A204.1 (cell line): ENCODE measurements around the gene LRMDA.

ENCODE experiments used
- FAIRE-seq: peaks from 2 replicates; lab custom pipeline; 2012; peaks lifted over from hg19 to GRCh38; lab: Jason Lieb, UNC

The LRMDA gene

DNA sequence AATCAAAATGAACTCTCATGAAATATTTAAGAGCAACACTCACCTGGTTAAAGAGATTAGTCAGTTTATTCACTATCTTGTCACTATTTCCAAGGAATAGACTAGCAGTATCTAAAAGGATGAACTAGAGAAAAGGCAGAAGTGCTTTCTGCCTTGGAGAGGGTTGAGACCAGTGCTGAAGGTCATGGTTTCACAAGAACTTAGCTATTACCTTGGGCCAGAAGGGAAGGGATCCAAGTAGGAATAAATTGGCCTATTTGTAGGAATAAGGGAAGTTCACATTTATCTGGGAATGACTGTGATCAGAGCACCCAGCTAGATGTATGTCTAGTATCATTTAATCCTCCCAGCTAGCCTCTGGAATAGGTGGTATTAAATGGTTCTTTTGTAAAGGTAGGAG is 347.2 kb downstream of the LRMDA start:
- no peak for FAIRE-seq

DNA sequence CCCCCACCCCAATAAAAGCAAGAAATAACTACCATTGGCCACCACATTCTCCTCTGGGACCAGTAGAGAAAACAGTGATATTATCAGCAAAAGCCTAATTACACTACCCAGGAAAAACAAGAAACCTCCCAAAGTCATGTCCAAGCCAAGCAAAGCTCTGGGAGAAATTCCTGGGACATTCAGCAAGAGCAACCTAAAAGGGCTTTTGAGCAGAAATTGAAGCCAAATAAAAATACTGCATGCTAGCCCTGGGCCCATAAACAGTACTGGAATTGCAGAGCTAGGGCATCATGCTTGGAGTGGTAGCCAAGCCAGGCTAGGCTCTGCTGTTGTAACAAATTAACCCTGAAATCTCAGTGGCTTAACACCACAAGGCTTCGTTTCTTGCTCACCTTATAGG is 347.9 kb downstream of the LRMDA start:
- no peak for FAIRE-seq

DNA sequence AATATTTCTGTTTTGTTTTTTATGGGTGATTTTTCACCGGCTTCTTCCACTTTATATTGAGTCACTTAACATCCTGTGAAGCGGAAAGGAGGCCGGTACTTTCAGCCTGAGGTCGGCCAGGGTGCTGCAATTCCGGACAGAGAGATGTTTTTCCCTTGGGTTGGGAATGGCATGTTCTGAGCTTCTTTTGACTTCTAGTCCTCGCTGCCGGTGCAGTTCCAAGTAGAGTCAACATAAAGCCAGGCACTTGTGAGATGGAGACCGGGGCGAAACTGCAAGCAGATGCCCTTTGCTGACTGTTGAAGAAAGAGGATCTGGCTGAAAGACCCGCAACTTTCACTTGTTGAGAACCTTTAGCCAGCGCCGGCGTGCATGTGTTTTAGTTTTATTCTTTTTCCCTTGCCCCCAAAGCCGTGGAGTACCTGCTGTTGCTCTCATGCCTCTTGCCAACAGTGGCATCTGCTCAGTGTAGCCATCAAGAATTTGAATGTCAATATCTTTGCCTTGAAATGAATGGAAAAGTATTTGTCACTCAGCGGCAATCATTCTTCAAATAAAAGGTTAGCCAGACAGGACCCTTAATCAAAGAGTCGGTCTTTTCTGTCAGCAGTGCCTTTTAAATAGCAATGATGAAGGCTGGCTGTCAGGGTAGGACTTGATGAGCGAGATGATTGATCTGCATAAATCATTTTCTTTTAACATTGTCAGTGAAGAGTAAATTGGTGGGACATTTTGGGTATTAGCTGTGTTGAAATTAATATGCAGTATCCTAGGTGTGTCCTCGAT is 351.2 kb downstream of the LRMDA start:
- FAIRE-seq, result no peak

DNA sequence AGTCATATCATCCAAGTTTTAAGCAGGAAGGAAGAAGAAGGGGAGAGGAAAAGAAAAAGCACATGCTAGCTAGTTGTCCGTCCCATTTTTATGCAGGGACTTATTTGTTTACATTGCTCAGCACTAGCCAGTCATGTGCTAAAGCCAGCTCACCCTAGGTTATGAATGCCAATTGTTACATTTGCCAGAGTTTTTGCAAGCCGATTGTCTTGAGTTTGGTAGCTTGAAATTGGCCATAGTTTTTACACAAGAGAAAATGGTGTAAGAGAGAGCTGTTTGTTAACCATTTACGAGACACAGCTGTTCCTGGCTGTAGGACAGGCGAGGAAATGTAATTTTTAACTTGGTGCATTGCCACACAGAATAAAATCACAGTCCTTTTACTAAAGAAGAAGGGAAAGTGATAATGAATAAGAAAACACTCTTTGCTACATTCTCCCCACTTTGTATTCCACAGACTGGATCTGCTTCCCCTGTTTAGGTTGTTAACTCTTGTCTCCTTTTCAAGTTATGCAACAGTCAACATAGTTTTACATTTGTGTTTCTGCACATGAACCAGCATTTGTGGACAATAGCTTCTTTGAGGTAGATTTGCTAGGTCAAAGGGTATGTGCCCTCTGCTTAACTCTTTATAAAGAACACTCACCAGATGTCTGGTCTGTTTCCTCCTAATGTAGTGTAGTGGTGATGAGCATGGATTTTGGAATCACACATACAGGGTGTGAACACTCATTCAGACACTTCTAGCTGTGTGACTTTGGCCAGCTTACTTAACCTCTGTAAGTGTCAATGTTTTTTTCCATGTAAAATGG is 357.2 kb downstream of the LRMDA start:
- FAIRE-seq, result no peak

DNA sequence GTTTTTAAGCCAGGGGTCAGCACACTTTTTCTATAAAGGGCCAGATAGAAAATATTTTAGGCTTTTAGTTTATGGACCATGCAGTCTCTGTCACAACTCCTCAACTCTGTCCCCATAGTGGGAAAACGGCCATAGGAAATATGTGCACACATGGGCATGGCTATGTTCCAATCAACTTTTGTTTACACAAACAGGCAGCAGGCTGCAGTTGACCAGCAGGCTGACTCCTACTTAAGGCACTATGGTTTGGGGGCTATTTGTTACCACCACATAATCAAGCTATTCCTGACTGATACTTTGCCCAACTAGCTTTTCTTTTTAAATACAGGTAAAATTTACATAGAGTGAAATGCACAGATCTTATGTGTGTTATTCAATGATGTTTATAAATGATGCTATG is 362.4 kb downstream of the LRMDA start:
- FAIRE-seq, result no peak

DNA sequence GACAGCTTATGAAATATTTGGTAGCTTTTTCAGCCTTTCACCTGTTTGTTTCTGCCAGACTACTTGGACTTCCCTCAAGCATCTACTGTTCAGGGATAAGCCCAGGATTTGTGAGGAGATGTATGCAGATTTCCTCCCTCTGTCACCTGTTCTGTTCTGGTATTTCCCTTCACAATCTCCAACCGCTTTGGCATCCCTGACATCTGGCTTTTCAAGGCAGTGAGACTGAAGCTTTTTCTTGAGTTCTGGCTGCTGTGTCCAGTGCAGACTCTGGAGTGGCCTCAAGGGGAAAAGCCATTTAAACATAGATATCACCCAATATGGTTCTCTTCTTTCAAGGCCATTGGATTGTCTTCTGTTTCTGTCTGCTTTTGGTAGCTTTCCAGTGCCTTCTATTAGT is 369.7 kb downstream of the LRMDA start:
- FAIRE-seq, result no peak

DNA sequence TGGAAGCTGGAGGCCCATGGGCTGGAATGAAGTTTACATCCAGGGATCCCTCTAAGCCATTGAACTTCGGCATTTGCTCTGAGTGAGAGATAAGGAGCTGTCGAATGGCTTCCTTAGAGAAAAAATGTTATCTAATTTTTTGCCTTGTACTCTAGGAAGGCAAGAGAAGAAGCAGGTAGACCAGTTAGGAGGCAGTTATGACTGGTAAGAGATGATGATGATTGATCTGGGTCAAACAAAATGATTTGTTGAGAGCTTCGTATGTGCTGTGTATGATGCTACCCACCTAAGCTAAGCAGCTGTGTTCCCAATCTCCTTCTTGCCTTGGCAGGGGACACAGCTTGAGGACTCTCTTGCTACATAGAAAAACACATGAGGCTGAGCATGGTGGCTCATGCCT is 370.2 kb downstream of the LRMDA start:
- FAIRE-seq, result no peak

DNA sequence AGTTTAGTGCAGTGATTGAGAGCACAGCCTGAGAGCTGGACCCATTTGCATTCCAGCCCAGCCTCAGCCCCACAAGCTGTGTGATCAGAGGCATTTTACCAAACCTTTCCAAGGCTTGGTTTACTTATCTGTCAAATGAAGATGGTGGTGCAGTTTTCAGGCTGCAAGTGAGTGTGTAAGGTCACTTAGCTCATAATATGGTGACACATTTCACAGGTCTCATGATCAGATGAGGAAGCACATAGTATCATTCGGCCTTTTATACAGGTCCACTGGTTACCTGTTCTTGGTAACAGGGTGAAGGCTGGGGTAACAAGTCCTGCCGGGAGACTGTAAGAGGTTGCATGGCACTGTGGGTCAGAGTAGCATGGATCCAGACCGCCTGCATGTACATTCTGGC is 371.7 kb downstream of the LRMDA start:
- FAIRE-seq, result no peak

DNA sequence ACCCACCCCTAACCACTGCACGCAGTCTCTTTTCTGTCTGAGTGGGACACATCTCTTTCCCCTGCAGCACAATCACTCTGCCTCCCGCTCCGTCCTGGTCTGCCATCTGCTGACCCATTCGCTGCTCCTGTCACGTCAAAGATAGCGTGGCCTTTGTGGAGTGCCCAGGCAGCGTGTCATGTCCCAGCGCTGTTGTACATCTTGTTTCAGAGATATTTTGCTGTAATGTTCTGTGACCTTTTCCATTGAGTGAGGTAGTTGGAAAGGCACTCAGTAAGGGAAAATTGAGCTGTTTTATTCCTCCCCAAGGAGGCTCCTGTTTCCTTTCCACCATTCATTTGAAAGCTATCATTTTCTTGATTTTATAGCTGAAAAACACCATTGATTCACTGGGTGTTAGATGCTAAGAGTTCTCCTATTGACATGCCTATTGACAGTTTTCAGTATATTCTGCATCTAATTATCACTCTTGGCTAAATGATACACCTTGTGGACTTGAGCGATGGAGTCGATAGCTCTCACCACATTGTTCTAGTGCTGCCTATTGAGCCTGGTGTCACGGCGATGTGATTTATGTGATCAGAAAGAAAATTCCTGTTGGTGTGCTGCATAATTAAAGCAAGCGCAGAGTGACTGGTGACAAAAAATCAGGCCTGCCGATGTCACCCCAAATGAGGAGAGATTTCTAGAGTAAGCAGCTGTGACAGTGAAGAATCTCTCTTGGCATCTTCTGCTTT is 372.6 kb downstream of the LRMDA start:
- no peak for FAIRE-seq

DNA sequence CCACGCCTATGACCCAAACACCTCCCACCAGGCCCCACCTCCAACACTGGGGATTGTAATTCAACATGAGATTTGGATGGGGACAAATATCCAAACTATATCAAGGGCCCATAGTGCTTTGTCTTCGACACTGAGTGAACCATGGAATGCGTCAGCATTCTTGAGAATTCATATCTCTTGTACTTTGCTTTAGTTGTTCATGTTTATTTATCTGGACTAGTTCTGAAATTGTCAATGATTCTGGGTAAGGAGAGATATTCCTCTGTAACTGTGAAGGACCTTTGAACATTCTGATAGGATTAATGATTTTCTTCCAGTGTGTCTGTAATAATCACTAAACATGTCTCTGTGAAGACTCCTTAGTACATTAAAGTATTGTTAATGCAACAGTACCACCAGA is 374.8 kb downstream of the LRMDA start:
- no peak for FAIRE-seq

DNA sequence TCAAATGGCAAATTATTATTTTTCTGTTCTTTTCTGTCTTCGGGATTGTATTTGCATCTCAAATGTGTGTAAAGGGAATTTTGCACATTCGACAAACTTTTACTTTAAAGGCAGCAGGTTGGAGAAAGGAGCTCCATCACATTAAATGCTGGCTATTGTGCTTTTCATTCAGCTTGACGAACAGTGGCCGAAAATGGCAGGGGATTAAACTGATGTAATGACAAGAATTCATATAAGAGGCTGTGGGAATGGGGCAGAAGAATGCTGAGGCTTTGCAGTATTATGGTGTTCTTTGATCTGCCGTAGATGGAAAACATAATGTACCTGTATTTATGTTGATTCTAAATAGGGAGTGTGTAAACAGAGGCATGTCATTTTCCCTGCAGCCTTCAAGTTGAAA is 376.0 kb downstream of the LRMDA start:
- FAIRE-seq, result no peak

DNA sequence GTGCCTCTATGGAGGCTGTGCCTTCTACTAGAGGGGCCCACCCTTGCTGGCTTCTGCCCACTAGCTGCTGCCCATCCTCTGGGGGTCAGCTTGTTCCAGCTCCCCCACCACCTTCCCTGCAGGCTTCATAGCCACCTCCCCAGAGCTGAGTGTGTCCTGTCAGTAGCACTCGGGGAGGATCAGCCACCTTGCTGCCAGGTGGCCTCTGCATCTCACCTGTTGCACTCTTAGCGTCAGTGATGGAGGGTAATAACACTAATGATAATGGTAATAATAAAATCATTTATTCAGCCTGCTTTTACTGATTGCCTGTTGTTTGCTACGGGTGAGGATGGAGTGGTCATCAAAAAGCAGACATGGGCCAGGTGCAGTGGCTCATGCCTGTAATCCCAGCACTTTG is 377.6 kb downstream of the LRMDA start:
- no peak for FAIRE-seq

DNA sequence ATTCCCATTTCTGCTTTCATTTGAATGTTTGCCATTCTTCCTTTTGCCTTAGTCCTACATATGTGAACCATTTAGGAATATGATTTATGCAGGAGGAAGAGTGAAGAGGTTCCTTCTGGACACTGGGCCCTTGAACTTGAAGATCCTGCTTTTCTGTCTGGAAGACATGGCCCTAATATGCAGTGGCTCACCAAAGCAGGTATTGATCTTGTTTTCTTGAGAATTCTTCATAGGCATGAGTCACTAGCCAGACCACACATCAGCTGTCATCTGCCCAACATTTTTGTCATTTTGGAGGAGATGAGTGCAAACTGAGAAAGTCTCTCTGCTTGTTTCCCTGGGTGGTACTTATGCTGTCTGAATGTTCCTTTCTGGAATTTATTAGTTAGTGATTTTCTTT is 382.6 kb downstream of the LRMDA start:
- no peak for FAIRE-seq

DNA sequence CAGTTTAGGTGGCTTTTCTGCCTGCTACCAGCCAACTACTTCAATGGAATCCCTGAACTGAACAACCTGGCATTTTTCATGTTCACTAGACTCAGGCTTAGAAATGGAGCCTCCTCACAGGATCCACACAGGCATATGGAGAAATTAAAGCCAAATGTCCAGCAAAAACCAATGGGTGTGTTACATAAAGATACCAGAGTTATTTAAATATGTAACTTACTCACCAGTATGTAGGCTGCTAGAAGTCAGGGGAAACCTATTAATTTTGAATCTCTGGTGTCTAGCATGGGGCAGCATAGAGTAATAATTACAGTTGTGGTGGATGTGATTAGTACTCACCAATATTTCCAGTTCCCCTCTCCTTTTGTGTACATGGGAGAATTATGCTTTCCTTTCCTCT is 383.6 kb downstream of the LRMDA start:
- FAIRE-seq, result no peak

DNA sequence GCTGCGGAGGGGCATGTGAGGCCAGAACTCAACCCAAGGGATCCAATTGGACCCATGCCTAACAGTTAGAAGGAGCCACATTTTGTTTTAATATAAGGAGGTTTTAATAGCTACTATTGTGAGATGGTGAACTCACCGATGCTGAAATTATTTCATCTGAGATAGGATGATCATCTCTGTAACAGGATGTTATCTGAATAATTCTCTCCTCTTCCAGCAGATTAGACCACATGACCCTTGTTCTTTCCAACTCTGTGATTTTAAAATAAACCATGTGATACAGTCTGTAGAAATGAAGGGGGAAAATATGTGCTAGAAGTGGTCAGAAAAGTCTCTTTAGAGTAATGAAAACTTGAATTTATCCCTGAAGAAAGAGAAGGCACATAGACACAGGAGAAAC is 385.8 kb downstream of the LRMDA start:
- no peak for FAIRE-seq

DNA sequence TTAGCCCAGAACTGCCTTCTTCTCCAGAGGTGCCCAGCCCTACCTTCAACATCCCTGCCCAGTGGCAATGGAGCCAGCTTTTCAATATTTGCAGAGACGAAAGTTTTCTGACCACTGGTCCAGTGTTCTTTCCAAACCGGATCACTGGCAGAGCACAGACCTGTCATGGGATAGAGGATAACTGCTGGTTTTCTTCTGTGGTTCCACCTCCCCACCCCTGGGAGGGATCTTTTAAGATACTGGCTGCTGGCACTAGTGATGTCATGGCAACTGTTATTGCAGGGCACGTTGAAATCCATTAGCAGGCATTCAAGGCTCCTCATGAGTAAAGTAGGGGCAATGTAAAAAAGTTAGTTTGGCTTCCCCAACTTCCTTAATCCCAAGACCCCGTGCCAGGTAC is 387.1 kb downstream of the LRMDA start:
- no peak for FAIRE-seq

DNA sequence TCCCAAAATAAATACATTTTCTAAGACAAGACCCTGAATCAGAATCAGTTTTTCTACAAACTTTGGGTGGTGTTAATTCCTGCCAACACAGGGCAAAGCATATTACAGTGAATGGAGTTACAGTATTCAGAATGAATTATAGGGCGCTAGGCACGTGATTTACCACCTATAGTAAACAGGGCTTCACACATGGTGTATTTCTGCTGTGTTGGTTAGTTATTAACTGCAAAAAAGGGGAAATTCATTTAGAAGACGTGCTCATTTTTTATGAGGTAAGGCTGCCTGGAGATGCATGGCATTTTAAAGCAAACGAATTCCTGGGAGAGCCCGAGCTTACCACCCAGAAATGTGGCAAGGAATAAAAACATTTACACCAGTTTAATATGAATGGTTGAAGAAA is 393.8 kb downstream of the LRMDA start:
- FAIRE-seq, result no peak

DNA sequence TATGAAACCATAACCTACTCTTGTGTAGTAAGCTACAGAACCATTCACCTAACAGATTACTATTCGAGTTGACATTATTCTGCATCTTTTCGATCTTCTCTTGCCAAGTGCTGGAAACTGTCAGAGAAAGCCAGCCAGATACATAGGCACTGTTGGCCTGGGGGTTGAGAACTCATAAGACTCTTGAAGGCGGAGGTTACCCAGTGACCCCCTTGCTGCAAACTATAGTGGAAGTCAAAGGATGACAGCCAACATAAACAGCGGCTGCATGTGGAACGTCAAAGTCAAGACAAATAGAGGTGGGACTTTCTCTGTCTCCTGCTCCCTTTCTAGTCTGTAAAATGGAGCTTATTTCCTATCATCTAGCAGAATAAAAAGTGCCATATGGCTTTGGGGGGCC is 394.2 kb downstream of the LRMDA start:
- FAIRE-seq, result no peak

DNA sequence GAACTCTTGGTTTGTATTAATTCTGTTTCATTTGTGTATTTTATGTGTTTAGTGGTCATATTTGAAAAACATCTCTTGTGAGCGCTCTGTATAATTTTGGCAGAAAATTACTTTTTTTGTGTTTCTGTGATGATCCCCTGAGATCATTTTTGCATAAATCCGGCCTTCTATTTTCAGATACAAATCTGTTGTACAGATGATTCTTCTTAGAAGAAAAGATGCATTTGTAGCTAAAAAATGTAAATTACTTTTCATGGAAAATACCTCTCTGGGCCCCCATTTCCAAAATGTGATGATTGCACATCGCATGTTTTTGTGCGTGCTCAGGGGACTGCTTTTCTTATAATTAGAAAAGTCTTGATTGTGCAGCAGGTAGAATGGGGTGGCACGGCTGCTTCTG is 395.4 kb downstream of the LRMDA start:
- no peak for FAIRE-seq

DNA sequence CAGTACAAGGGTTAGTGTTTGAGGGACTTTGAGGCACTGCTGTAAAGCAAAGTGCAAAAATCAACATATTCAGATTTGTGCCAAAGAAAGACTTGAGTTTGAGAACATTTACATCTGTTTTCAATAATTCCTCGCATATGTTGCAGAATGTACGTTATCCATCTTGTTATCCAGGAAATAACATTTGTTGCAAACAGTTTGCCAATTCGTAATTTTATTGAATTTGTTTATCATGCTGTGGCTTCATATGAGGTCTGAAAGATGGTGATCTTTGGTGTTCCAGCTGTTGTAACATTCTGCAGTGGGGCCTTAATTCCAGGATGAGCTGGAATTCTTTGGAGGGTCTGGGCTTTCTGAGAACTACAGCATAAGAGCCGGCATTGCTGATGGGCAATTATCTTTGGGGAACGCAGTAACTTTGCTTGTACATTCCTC is 396.2 kb downstream of the LRMDA start:
- no peak for FAIRE-seq

DNA sequence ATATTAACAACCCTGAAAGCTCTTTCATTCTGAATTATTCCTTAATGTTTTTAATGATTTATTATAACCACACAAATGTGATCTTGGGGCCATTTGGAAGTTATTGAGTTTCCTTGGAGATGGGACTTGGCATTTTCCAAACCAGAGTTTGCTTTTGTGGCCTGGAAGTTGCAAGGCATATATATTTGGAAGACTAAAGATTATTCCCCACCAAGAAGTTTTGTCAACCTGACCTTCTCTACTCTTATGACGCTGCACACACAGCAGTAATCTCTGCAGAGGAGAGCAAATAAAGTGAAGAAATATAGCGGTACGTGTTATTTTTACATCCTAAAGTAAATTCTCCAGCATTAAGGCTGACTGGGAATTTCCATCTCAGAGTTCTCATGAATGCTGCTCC is 397.0 kb downstream of the LRMDA start:
- FAIRE-seq, result no peak

DNA sequence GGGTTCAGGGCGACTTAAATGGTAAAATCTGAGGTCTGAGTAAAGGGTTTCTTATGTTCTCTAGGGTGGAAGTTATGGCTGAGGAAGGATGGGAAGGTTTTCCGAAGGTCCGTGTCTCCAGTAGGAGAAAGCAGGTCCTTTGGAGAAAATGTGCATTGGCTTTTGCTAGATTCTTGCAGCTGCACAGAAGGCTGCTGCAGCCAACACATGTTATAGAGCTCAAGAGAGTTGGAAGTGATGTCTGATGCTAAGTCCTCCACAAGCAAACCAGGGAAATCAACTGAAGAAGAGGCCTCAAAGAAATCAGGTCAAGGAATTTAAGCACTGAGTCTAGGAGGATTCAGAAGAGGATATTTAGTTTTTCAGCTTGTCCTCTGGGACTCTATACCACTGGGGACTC is 404.6 kb downstream of the LRMDA start:
- FAIRE-seq, result no peak

DNA sequence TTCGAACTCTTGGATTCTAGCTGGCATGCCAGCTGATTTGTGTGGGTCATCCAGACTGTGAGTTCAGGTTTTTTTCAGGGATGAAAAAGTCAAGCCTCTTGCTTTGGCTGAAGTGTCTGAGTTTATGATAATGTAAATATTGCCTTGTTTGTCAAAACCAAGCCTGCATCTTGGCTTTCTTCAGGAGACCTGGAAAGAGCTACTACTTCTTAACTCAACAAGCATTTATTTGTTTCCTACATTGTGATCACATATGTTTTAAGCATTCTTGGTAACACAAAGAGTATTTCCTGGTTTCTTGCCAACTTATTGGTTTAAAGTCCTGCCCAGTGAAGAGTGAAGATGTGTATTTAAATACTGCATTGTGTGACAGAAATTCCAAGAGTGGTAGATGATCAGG is 407.1 kb downstream of the LRMDA start:
- no peak for FAIRE-seq
